Pancreas (tissue), 10 donors: Measurements from ENCODE around the gene CCT3. TPM values are rescaled to one million over a fixed set of nuclear protein-coding genes. Genes with fewer than 3 reads are reported as not detected.

Source experiments
- ATAC-seq, 4 donors: fragments of 200-7000 bp; cut with Tn5 transposase; one replicate each; pipeline versions ENCODE4 v1.8.0 to v1.9.1; 2020; ENCODE audit warnings: mild to moderate bottlenecking in 4 of 4, moderate library complexity in 4 of 4
- DNase-seq, 6 donors: peaks; one replicate each; pipeline ENCODE4 v3.0.0-alpha.2; 2020
- FAIRE-seq: peaks from 2 replicates; lab custom pipeline; 2012; peaks lifted over from hg19 to GRCh38; lab: Jason Lieb, UNC
- H3K27ac ChIP-seq, 4 donors: fragments of 200-600 bp; sonication (generic); 1 replicate in 3 of 4; 2 replicates in 1 of 4; pipeline versions ENCODE4 v1.5.0 to v1.8.0; 2020
- H3K27me3 ChIP-seq, 4 donors: fragments of 200-600 bp; one replicate each; pipeline ENCODE4 v1.8.0; 2021
- H3K36me3 ChIP-seq, 3 donors: fragments of 200-600 bp; sonication (generic) in 1 of 3; one replicate each; pipeline versions ENCODE4 v1.5.0 to v1.8.0; 2020 to 2021
- H3K4me1 ChIP-seq, 3 donors: fragments of 200-600 bp; one replicate each; pipeline ENCODE4 v1.8.0; 2021
- H3K4me3 ChIP-seq, 4 donors: fragments of 200-600 bp; sonication (generic) in 2 of 4; one replicate each; pipeline versions ENCODE4 v1.5.0 to v1.8.0; 2020 to 2021
- H3K9me3 ChIP-seq, 4 donors: fragments of 200-600 bp; one replicate each; pipeline ENCODE4 v1.8.0; 2021
- WGBS, 2 donors: extraction: QIAGEN DNeasy Blood & Tissue Kit; methylation state at CpG; one replicate each; pipeline ENCODE4 v1.1.7; 2013; 5-methylcytosine and 5-hydroxymethylcytosine counted together
- intact Hi-C, 3 donors: fragments of 100-400 bp; cut with DNase I; formaldehyde crosslinking; loops; one replicate each; pipeline versions ENCODE4 v1.11.1 to v1.14.2; 2022
- polyA plus RNA-seq, 2 donors: library from polyadenylated mRNA; stranded (reverse); fragments of 200-250 nt; gene quantifications; one replicate each; pipeline ENCODE4 v1.2.3, GENCODE V29; 2013
- total RNA-seq, 6 donors: library from RNA; stranded (reverse); fragmentation: NEBNext Ultra II Directional in 4 of 6; extraction: Animal tissue kit (Norgen Biotek cat#: 25700) in 4 of 6; gene quantifications; one replicate each; pipeline versions ENCODE4 v1.2.1 to v1.2.4, GENCODE V29; 2021 to 2023
- TF ChIP-seq, protein P1 (sequence below), 4 donors: fragments of 200-600 bp; sonication (generic) in 3 of 4; IDR thresholded peaks; one replicate each; pipeline versions ENCODE4 v1.5.0 to v1.8.0; 2021; ENCODE audit warnings: antibody characterized with exemption in 4 of 4
- donor health status: healthy with polysubstance abuse.
- donor health status: DM: no; HTN: no; CAD: no; lungs with moderate emphysema.
- donor health status: DM: no; HTN: no; CAD: no.
- donor health status: control.
- donor health status: control.
- donor health status: Bipolar disorder and iron deficiency.
- donor health status: DM: yes; HTN: yes; CAD: no.
- donor health status: DM: no; HTN: no; CAD: no.
- donor health status: DM: no; HTN: no; CAD: no.
- donor health status: DM: yes; HTN: yes; CAD: no.

CCT3 gene
- total and polyA plus RNA-seq, 8 donors, result 47.1 to 107 (median 82.9) TPM

DNA sequence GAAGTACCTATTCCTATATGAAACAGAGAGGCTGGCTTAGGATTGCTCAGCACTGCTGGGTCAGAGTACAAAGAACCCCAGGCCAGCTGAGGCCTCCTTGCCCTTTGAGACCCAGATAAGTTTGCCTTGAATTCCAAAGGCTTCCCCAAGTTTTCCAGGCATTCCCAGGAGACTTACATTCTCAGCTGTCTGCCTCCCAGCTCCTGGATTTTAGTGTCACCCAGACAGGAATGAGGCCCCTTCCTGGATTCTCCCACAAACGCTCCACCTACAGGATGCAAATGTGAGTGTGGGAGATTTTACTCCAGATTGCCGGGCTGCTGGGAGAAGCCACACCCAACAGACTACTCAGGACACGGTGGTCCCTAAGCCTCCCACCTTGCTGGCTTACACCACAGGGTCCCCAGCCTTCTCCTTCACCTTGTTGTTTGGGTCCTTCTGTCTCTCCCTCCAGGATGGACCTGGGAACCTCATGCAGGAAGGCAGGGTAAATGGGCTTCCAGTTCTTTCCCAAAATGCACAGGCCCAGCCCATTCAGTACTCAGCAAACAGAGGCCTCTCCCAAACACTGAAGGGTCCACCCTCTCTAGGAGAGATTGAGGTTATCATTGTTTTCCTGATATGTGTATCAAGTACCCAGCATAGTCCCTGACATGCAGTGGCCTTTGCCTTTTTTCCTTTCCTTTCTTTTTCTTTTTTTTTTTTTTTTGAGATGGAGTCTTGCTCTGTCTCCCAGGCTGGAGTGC, 41.5 kb upstream of the CCT3 start:
- H3K4me1 ChIP-seq, result no peaks in the 10 kb centered on the region
- no peaks in the 10 kb centered on the region for H3K36me3 ChIP-seq
- no peak overlapping the region for H3K4me3 ChIP-seq
- DNase-seq (no peak), FAIRE-seq (no peak), ATAC-seq (no peak)
- 71 to 78% methylated on average over 3 of the region's 3 CpGs for WGBS, 2 donors
- H3K27ac ChIP-seq, result no peak overlapping the region
- no peaks in the 10 kb centered on the region for H3K27me3 ChIP-seq
- TF ChIP-seq, protein P1, sequence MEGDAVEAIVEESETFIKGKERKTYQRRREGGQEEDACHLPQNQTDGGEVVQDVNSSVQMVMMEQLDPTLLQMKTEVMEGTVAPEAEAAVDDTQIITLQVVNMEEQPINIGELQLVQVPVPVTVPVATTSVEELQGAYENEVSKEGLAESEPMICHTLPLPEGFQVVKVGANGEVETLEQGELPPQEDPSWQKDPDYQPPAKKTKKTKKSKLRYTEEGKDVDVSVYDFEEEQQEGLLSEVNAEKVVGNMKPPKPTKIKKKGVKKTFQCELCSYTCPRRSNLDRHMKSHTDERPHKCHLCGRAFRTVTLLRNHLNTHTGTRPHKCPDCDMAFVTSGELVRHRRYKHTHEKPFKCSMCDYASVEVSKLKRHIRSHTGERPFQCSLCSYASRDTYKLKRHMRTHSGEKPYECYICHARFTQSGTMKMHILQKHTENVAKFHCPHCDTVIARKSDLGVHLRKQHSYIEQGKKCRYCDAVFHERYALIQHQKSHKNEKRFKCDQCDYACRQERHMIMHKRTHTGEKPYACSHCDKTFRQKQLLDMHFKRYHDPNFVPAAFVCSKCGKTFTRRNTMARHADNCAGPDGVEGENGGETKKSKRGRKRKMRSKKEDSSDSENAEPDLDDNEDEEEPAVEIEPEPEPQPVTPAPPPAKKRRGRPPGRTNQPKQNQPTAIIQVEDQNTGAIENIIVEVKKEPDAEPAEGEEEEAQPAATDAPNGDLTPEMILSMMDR (IDR thresholded peaks at IDR 0.05), result no peak
- no peaks in the 10 kb centered on the region for H3K9me3 ChIP-seq
- intact Hi-C loops, result loop anchor here in 2 of 3 donors (5.0 to 10.0 kb wide), 2 partner anchors 65 to 248 kb away; no protein-coding TSS in a partner anchor

DNA sequence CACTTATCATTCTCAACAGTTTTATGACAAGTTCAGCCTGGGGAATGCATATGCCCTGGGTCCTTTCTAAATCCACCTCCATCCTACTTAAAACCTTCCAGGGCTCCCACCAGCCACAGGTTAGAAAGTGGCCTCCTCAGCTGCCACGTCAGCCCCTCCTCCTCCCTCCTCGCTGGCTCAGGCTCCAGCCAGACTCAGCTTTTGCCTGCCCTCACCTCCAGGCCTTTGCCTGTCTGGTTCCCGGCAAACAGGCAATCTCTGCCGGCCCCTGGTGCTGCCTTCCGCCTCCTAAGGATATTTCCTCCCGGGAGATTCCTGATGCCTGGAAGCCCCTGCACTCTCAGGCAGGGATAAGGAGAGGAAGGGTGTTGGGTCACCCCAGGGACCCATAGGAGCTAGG, 40.5 kb upstream of the CCT3 start:
- Histone ChIP-seq H3K9me3 (no peaks in the 10 kb centered on the region), H3K4me1 (peaks cover 0 to 6% (median 4%) of the 10 kb centered on the region in 3 donors), H3K27me3 (no peaks in the 10 kb centered on the region), H3K27ac (no peak overlapping the region), H3K36me3 (no peaks in the 10 kb centered on the region), H3K4me3 (no peak overlapping the region)
- TF ChIP-seq, protein P1 (IDR thresholded peaks at IDR 0.05), result no peak
- intact Hi-C loops, result loop anchor here in 1 of 3 donors (5.0 kb wide), 1 partner anchor 249 kb away; no protein-coding TSS in a partner anchor
- no peak for FAIRE-seq
- DNase-seq, result no peak
- ATAC-seq, result no peak
- 66 to 89% methylated on average over 6 of the region's 6 CpGs for WGBS, 2 donors

DNA sequence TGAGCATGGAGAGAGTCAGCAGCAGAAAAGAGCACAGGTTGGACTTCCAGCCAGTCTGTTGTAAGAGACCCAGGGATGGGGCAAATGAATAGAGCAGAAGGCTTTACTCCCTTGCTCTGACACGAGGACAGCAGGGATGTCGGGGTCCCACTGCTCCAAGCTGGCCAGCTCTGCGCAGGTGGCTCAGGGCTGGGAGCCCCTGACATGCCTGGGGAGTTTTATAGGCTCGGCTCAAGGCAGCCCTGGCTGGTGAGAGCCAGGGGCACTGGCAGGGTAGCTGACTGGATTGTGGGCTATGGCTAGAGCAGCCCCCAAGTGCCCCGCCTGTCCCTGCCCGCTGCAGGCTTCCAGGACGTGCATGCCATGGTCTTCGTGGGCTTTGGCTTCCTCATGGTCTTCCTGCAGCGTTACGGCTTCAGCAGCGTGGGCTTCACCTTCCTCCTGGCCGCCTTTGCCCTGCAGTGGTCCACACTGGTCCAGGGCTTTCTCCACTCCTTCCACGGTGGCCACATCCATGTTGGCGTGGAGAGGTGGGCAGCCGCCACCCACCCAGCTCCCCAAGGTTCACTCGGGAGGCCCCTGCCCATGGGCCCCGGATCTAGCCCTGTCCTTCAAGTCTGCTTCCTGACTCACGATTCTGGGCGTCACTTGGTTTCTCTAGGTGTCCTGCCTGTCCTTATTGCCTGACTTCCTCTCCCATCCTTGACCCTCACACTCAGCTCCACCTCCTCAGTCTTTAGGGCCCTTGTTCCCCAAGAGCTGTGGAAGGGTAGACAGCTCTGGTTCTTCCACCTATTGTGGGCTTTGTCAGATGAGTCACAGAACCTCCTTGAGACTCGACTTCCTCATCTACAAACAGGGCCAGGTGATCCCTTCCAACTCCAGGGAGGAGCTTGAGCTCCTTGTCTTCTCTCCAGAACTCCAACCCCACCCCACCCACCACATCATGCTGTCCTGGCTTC, 39.1 kb upstream of the CCT3 start:
- ATAC-seq (no peak), DNase-seq (no peak), FAIRE-seq (no peak)
- 88 to 90% methylated on average over 20 of the region's 20 CpGs for WGBS, 2 donors
- TF ChIP-seq, protein P1 (IDR thresholded peaks at IDR 0.05), result no peak
- no peaks in the 10 kb centered on the region for H3K27me3 ChIP-seq
- H3K9me3 ChIP-seq, result no peaks in the 10 kb centered on the region
- peaks cover 0 to 10% (median 4%) of the 10 kb centered on the region in 3 donors for H3K4me1 ChIP-seq
- intact Hi-C loops, result loop anchor here in 1 of 3 donors (5.0 kb wide), 1 partner anchor 250 kb away; no protein-coding TSS in a partner anchor
- H3K27ac ChIP-seq, result no peak overlapping the region
- H3K36me3 ChIP-seq, result no peaks in the 10 kb centered on the region
- H3K4me3 ChIP-seq, result no peak overlapping the region

DNA sequence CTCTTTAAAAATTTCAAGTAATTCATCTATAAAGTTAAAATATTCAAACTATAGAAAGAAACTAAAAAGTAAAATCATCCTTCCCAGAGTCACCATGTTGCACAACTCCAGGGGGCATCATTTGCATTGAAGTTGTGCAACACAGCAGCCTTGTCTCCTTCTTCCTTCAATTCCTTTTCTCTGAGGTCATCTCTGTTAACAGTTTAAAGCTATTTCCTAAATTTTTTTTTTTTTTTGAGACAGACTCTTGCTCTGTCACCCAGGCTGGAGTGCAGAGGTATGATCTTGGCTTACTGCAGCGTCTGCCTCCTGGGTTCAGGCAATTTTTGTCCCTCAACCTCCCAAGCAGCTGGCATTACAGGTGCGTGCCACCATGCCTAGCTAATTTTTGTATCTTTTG, 38.1 kb upstream of the CCT3 start:
- Histone ChIP-seq H3K4me3 (no peak overlapping the region), H3K27me3 (no peaks in the 10 kb centered on the region), H3K9me3 (no peaks in the 10 kb centered on the region), H3K27ac (no peak overlapping the region), H3K4me1 (peaks cover 0 to 10% (median 4%) of the 10 kb centered on the region in 3 donors), H3K36me3 (no peaks in the 10 kb centered on the region)
- ATAC-seq (no peak), FAIRE-seq (no peak), DNase-seq (no peak)
- 93 to 94% methylated on average over 2 of the region's 2 CpGs for WGBS, 2 donors
- TF ChIP-seq, protein P1 (IDR thresholded peaks at IDR 0.05), result no peak
- intact Hi-C loops, result loop anchor here in 1 of 3 donors (5.0 kb wide), 1 partner anchor 251 kb away; no protein-coding TSS in a partner anchor
